Naive thymus-derived CD4-positive, alpha-beta T cell (primary cell): ENCODE results near the gene TNP2. TPM values are rescaled to one million over a fixed set of nuclear protein-coding genes. Genes with fewer than 3 reads are reported as not detected.
A peak's percentile ranks its signal among the peaks of the same experiment; 100 is the strongest.

Experiments used
- ATAC-seq: fragments of 150-1000 bp; cut with Tn5 transposase; 2 replicates; pipeline ENCODE4 v1.10.0; 2021; ENCODE audit warnings: mild to moderate bottlenecking, moderate library complexity
- CTCF ChIA-PET: fragments of 350-600 bp; sonication (Branson Sonifier 250); formaldehyde crosslinking; loops from one replicate; lab custom pipeline; 2021; ENCODE audit warnings: antibody characterized with exemption; lab: Charles Lee
- POLR2A ChIA-PET: fragments of 350-600 bp; sonication (Branson Sonifier 250); formaldehyde crosslinking; loops from one replicate; lab custom pipeline; 2021; ENCODE audit warnings: antibody characterized with exemption, inconsistent platforms; lab: Charles Lee
- DNase-seq, 9 donors: peaks; one replicate each; pipeline versions ENCODE4 v3.0.0 to v3.0.0-alpha.2; 2020 to 2022; ENCODE audit warnings: mixed read lengths in 1 of 9
- H3K27ac ChIP-seq: one replicate; pipeline ENCODE4 v1.7.0; 2013; ENCODE audit warnings: mild to moderate bottlenecking, low read depth, low read length, moderate library complexity
- H3K27me3 ChIP-seq, 2 donors: one replicate each; pipeline ENCODE4 v1.7.0; 2013; ENCODE audit warnings: low read length in 2 of 2, mild to moderate bottlenecking in 2 of 2, moderate library complexity in 2 of 2; ENCODE audit not compliant: control insufficient read depth in 2 of 2, insufficient read depth in 2 of 2
- H3K36me3 ChIP-seq, 3 experiments: 1 replicate in 2 of 3; 2 replicates in 1 of 3; pipeline ENCODE4 v1.7.0; 2013; ENCODE audit warnings: low read length in 3 of 3, mild to moderate bottlenecking in 3 of 3, moderate library complexity in 1 of 3; ENCODE audit not compliant: insufficient read depth in 3 of 3, control insufficient read depth in 2 of 3
- H3K4me1 ChIP-seq, 2 donors: one replicate each; pipeline ENCODE4 v1.7.0; 2013; ENCODE audit warnings: low read length in 2 of 2, mild to moderate bottlenecking in 2 of 2, moderate library complexity in 1 of 2; ENCODE audit not compliant: control insufficient read depth in 2 of 2, insufficient read depth in 2 of 2
- H3K4me3 ChIP-seq: 2 replicates; pipeline ENCODE4 v1.7.0; 2013; ENCODE audit warnings: mild to moderate bottlenecking, low read length
- H3K9me3 ChIP-seq, 3 experiments: 1 replicate in 2 of 3; 2 replicates in 1 of 3; pipeline ENCODE4 v1.7.0; 2013; ENCODE audit warnings: low read length in 3 of 3; ENCODE audit not compliant: control insufficient read depth in 2 of 3
- H3K27ac Mint-ChIP-seq, 9 donors: one replicate each; pipeline ENCODE4 v1.8.0; 2020 to 2022; ENCODE audit warnings: mixed read lengths in 9 of 9, mild to moderate bottlenecking in 8 of 9, moderate library complexity in 5 of 9, inconsistent platforms in 2 of 9
- H3K27me3 Mint-ChIP-seq, 5 donors: one replicate each; pipeline ENCODE4 v1.8.0; 2021 to 2022; ENCODE audit warnings: mixed read lengths in 5 of 5, mild to moderate bottlenecking in 1 of 5
- H3K36me3 Mint-ChIP-seq, 5 donors: one replicate each; pipeline ENCODE4 v1.8.0; 2020 to 2022; ENCODE audit warnings: mixed read lengths in 5 of 5, mild to moderate bottlenecking in 3 of 5, inconsistent platforms in 1 of 5
- H3K4me1 Mint-ChIP-seq, 7 donors: one replicate each; pipeline ENCODE4 v1.8.0; 2020 to 2022; ENCODE audit warnings: mixed read lengths in 7 of 7, mild to moderate bottlenecking in 3 of 7, inconsistent platforms in 1 of 7
- H3K4me3 Mint-ChIP-seq, 10 donors: one replicate each; pipeline ENCODE4 v1.8.0; 2020 to 2022; ENCODE audit warnings: mild to moderate bottlenecking in 10 of 10, mixed read lengths in 10 of 10, moderate library complexity in 6 of 10, inconsistent platforms in 2 of 10
- H3K9me3 Mint-ChIP-seq, 11 donors: one replicate each; pipeline ENCODE4 v1.8.0; 2020 to 2022; ENCODE audit warnings: mixed read lengths in 11 of 11, mild to moderate bottlenecking in 4 of 11, inconsistent platforms in 1 of 11, moderate library complexity in 1 of 11
- intact Hi-C, 2 donors: fragments of 100-400 bp; cut with micrococcal nuclease; formaldehyde crosslinking; loops; one replicate each; pipeline ENCODE4 v1.15.1; 2023
- polyA plus RNA-seq, 2 donors: library from polyadenylated mRNA; unstranded; fragments of 300-500 nt; fragmentation: Illumina TruSeq; gene quantifications; one replicate each; pipeline ENCODE4 v1.2.3, GENCODE V29; 2021
- total RNA-seq, 6 experiments: library from RNA in 5 of 6; stranded (reverse) in 5 of 6; gene quantifications; 1 replicate in 5 of 6; 2 replicates in 1 of 6; pipeline ENCODE4 v1.2.3 and lab custom pipeline; 2021 to 2026

The TNP2 gene
- total and polyA plus RNA-seq, 7 experiments from 2014 or later, result not detected

DNA sequence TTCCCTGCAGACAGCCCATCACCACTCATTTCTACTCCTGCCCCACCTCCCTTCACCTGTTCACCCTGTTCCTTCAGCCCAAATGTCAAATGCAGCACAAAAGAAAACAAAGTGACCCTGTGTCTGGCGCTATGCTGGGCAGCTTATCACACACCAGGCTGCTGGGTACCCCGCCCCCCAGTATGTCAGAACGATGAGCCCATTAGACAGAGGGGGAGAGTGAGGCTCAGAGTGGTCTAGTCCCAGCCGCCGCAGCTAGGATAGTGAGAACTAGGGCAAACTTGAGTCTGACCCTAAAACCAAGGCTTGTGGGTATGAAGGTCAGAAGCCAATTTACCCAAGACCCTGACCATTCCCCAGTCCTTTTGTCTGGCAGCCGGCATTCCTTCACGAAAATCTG, 4.0 kb downstream of the TNP2 start:
- no peak overlapping the region for H3K4me3 ChIP-seq
- Mint-ChIP-seq H3K36me3 (peaks cover 0 to 5% (median 0%) of the 10 kb centered on the region in 5 donors), H3K4me3 (no peak overlapping the region), H3K27ac (peak overlapping the region in 4 of 9 donors; percentile 39 to 95 (median 82)), H3K9me3 (peaks cover 0 to 4% (median 0%) of the 10 kb centered on the region in 11 donors), H3K27me3 (peaks cover 0 to 14% (median 0%) of the 10 kb centered on the region in 5 donors), H3K4me1 (peaks cover 18 to 34% (median 27%) of the 10 kb centered on the region in 7 donors)
- intact Hi-C loops, result no loop called here
- DNase-seq (no peak), ATAC-seq (no peak)
- no peaks in the 10 kb centered on the region for H3K27me3 ChIP-seq
- H3K36me3 ChIP-seq, result no peaks in the 10 kb centered on the region
- ChIA-PET POLR2A (interaction anchor here (0.7 to 3.4 kb wide), 3 partner anchors 10 to 306 kb away, joined by 3 to 22 read pairs (median 3); partner anchors contain the start of gene SOCS1), CTCF (no interaction called here)
- no peak overlapping the region for H3K27ac ChIP-seq
- H3K9me3 ChIP-seq, result no peaks in the 10 kb centered on the region
- H3K4me1 ChIP-seq, result peaks cover 14 to 25% of the 10 kb centered on the region in 2 donors

DNA sequence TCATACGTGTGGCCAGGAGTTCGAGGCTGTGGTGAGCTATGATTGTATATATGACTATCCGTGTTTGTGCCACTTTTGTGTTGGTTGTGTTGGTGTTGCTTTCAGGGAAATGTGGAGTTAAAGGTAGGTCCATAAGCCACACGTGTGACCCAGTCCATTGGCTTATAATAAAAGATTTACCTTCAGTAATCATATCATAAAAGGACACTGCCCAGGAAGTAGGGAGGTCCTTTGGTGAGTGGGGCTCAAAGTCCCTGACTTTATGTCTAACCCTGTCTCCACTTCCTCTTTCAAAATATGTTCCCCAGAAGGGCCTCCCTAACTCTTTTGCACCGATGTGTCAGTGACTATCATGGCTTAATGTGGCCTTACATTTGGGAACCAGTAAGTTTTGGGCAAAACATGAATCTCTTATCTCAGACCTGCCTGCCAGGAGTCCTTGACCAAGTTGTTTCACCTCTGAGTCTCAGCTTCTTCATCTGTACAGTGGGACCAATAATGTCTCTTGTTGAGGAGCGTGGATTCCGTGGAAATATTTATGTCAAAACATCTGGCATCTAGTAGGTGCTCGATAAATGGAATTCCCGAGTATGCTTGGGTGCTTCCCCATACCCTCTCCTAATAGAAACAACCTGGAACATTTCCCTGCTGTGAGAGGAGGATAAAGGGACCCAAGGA, 4.8 kb downstream of the TNP2 start:
- H3K4me3 Mint-ChIP-seq, result peak overlapping the region; percentile 34 to 79 (median 65)
- ATAC-seq, result no peak
- CTCF ChIA-PET, result interaction anchor here (0.6 to 1.2 kb wide), 6 partner anchors 7 to 954 kb away, joined by 3 to 5 read pairs (median 4); no protein-coding TSS in a partner anchor
- peaks cover 0 to 14% (median 0%) of the 10 kb centered on the region in 5 donors for H3K27me3 Mint-ChIP-seq
- Histone ChIP-seq H3K4me1 (peaks cover 14 to 25% of the 10 kb centered on the region in 2 donors), H3K27ac (peak overlapping the region; percentile 33), H3K27me3 (no peaks in the 10 kb centered on the region), H3K36me3 (no peaks in the 10 kb centered on the region), H3K9me3 (no peaks in the 10 kb centered on the region), H3K4me3 (no peak overlapping the region)
- POLR2A ChIA-PET, result interaction anchor here (0.7 to 3.4 kb wide), 3 partner anchors 9 to 70 kb away, joined by 3 to 22 read pairs (median 6); partner anchors contain the start of gene SOCS1
- H3K4me1 Mint-ChIP-seq, result peaks cover 18 to 42% (median 33%) of the 10 kb centered on the region in 7 donors
- peaks cover 0 to 4% (median 0%) of the 10 kb centered on the region in 11 donors for H3K9me3 Mint-ChIP-seq
- peaks cover 0 to 5% (median 0%) of the 10 kb centered on the region in 5 donors for H3K36me3 Mint-ChIP-seq
- no peak for DNase-seq
- intact Hi-C loops, result no loop called here
- peak overlapping the region; percentile 78 to 95 (median 90) for H3K27ac Mint-ChIP-seq

DNA sequence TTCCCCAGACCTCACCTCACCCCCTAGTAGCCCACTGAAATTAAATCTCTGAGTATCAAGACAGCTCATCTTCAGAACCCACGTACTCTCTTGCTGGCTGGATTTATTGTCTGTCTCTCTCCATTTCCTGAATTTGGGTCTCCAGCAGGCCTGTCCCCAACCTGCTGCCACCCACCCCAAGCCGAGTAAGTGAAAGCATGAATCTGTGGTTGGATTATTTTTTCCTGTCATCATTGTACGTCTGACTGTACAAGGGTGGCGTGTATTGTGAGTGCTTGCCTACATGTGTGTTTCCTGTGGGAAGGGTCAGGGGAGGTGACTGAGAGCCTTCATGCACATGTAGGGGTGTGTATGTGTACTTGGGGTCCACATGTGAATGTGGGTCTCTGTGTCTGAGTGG, 5.4 kb downstream of the TNP2 start:
- H3K27me3 ChIP-seq, result no peaks in the 10 kb centered on the region
- ChIA-PET CTCF (interaction anchor here (0.6 to 1.2 kb wide), 6 partner anchors 8 to 954 kb away, joined by 3 to 5 read pairs (median 4); no protein-coding TSS in a partner anchor), POLR2A (interaction anchor here (2.0 to 3.4 kb wide), 2 partner anchors 8 to 34 kb away, joined by 6 to 22 read pairs; partner anchors contain the start of gene SOCS1)
- intact Hi-C loops, result no loop called here
- H3K27ac Mint-ChIP-seq, result peak overlapping the region; percentile 78 to 95 (median 90)
- H3K9me3 ChIP-seq, result no peaks in the 10 kb centered on the region
- H3K27me3 Mint-ChIP-seq, result peaks cover 0 to 12% (median 0%) of the 10 kb centered on the region in 5 donors
- ATAC-seq (peak; percentile 83), DNase-seq (peak in 8 of 9 donors; percentile 35 to 71 (median 59))
- peaks cover 14 to 28% of the 10 kb centered on the region in 2 donors for H3K4me1 ChIP-seq
- peaks cover 0 to 5% (median 0%) of the 10 kb centered on the region in 5 donors for H3K36me3 Mint-ChIP-seq
- H3K27ac ChIP-seq, result peak overlapping the region; percentile 33
- H3K4me3 ChIP-seq, result no peak overlapping the region
- H3K9me3 Mint-ChIP-seq, result peaks cover 0 to 4% (median 0%) of the 10 kb centered on the region in 11 donors
- no peaks in the 10 kb centered on the region for H3K36me3 ChIP-seq
- peak overlapping the region; percentile 34 to 79 (median 65) for H3K4me3 Mint-ChIP-seq
- H3K4me1 Mint-ChIP-seq, result peaks cover 21 to 47% (median 37%) of the 10 kb centered on the region in 7 donors

DNA sequence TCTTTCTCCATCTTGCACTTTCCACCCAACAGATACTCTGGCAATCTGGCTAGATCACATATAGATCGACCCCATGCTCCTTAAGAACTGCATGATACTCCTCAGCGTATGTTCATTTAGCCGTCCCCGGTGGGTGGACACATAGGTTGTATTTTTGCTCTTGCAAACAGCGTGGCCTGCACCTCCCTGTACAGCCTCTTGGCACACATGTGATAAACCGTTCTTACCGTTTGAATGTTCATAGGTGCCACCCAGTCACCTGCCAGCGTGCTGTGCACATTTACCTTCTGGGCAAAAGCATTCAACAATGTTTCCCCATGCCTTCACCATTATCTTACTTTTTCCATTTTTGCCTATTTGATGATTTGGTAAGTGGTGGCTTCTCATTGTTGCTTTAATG, 6.2 kb downstream of the TNP2 start:
- no peaks in the 10 kb centered on the region for H3K27me3 ChIP-seq
- intact Hi-C loops, result no loop called here
- DNase-seq (peak in 1 of 9 donors; percentile 18), ATAC-seq (no peak)
- Mint-ChIP-seq H3K27ac (peak overlapping the region; percentile 2 to 95 (median 83)), H3K9me3 (no peaks in the 10 kb centered on the region), H3K4me3 (peak overlapping the region in 5 of 10 donors; percentile 8 to 75 (median 61)), H3K36me3 (peaks cover 0 to 1% (median 0%) of the 10 kb centered on the region in 5 donors), H3K27me3 (peaks cover 0 to 4% (median 0%) of the 10 kb centered on the region in 5 donors), H3K4me1 (peaks cover 21 to 55% (median 45%) of the 10 kb centered on the region in 7 donors)
- peaks cover 21 to 36% of the 10 kb centered on the region in 2 donors for H3K4me1 ChIP-seq
- H3K9me3 ChIP-seq, result no peaks in the 10 kb centered on the region
- no peak overlapping the region for H3K4me3 ChIP-seq
- no peaks in the 10 kb centered on the region for H3K36me3 ChIP-seq
- CTCF ChIA-PET, result interaction anchor here (0.9 to 1.2 kb wide), 2 partner anchors 9 to 35 kb away, joined by 3 to 5 read pairs; no protein-coding TSS in a partner anchor
- no peak overlapping the region for H3K27ac ChIP-seq
- POLR2A ChIA-PET, result interaction anchor here (1.2 to 3.4 kb wide), 3 partner anchors 8 to 35 kb away, joined by 3 to 22 read pairs (median 6); partner anchors contain the start of gene SOCS1

DNA sequence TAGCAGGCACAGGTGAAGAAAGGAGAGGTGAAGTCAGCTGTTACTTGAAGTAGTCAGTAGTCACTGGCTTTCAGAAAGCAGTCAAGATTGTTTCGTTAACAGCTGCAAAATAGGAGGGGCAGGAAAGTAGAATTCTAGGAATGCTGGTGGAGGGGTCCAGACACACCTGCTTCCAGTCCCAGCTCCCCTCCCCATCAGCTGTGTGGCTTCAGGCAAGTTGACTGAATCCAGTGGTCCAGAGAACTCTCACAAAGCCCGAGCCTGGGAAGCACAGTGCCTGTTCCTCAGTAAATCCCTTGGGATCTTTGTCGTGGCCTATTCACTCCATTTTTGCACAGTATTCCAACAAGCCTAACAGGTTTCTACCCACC, 8.5 kb downstream of the TNP2 start:
- POLR2A ChIA-PET, result interaction anchor here (0.8 to 1.1 kb wide), 2 partner anchors 38 to 91 kb away, joined by 3 to 5 read pairs; no protein-coding TSS in a partner anchor
- no peak overlapping the region for H3K4me3 ChIP-seq
- no peak overlapping the region for H3K27ac ChIP-seq
- no peak for ATAC-seq
- CTCF ChIA-PET, result interaction anchor here (2.6 kb wide), 1 partner anchor 37 kb away, joined by 15 read pairs; no protein-coding TSS in a partner anchor
- H3K27me3 Mint-ChIP-seq, result peaks cover 0 to 4% (median 0%) of the 10 kb centered on the region in 5 donors
- H3K9me3 Mint-ChIP-seq, result peaks cover 0 to 2% (median 0%) of the 10 kb centered on the region in 11 donors
- peak overlapping the region in 5 of 9 donors; percentile 71 to 88 (median 80) for H3K27ac Mint-ChIP-seq
- intact Hi-C loops, result no loop called here
- no peak overlapping the region for H3K4me3 Mint-ChIP-seq
- no peaks in the 10 kb centered on the region for H3K9me3 ChIP-seq
- peaks cover 21 to 69% (median 56%) of the 10 kb centered on the region in 7 donors for H3K4me1 Mint-ChIP-seq
- peaks cover 0 to 6% (median 0%) of the 10 kb centered on the region in 3 experiments for H3K36me3 ChIP-seq
- no peak for DNase-seq
- peaks cover 33 to 47% of the 10 kb centered on the region in 2 donors for H3K4me1 ChIP-seq
- peaks cover 0 to 1% (median 0%) of the 10 kb centered on the region in 5 donors for H3K36me3 Mint-ChIP-seq
- H3K27me3 ChIP-seq, result no peaks in the 10 kb centered on the region
